GM12875 (cell line): ENCODE measurements around the gene IL18.

Experiments
- H3K4me3 ChIP-seq: one replicate; pipeline ENCODE4 v1.5.1; 2011; ENCODE audit warnings: low read depth, low read length, control low read depth
- TF ChIP-seq, protein P1 (sequence below): IDR thresholded peaks from 2 replicates; pipeline ENCODE4 v1.5.1; 2011; ENCODE audit warnings: low read depth, mild to moderate bottlenecking, control low read depth, inconsistent platforms, low read length, moderate library complexity, borderline replicate concordance; ENCODE audit not compliant: insufficient read depth

Gene IL18

DNA sequence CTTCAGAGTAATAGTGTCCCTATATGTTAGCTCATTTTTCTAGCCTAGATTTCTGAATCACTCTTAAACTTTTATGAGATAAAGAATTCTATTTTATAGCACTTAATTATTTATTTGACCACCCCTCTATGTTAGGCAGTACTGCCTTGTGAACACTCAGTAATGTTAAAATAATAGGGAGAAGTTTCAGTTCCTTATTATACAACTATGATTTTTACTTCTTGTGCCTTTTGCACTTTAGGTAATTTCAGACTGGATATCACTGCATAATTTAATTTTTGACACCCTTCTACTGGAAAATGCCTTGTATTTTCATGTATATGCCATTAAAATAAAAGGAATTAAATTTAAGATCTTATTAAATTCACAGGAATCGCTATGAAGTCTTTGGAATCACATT is 14.5 kb upstream of the IL18 start:
- H3K4me3 ChIP-seq = no peak overlapping the region
- TF ChIP-seq, protein P1, sequence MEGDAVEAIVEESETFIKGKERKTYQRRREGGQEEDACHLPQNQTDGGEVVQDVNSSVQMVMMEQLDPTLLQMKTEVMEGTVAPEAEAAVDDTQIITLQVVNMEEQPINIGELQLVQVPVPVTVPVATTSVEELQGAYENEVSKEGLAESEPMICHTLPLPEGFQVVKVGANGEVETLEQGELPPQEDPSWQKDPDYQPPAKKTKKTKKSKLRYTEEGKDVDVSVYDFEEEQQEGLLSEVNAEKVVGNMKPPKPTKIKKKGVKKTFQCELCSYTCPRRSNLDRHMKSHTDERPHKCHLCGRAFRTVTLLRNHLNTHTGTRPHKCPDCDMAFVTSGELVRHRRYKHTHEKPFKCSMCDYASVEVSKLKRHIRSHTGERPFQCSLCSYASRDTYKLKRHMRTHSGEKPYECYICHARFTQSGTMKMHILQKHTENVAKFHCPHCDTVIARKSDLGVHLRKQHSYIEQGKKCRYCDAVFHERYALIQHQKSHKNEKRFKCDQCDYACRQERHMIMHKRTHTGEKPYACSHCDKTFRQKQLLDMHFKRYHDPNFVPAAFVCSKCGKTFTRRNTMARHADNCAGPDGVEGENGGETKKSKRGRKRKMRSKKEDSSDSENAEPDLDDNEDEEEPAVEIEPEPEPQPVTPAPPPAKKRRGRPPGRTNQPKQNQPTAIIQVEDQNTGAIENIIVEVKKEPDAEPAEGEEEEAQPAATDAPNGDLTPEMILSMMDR = no peak

DNA sequence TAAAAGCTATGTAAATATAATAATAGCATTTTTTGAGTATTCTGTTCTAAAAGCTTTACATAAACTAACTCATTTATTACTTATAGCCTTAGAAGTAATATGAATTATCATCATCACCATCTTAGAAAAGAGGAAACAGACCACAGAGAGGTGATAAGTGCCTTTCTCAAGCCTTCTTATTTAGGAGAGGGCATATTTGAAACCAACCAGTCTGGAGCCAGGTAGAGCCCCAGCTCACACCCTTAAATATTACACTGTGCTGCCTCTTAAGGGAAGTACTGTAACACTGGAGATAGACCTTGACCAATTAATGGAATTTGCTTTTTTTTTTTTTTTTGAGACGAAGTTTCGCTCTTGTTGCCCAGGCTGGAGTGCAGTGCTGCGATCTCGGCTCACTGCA is 13.7 kb upstream of the IL18 start:
- TF ChIP-seq, protein P1 = no peak
- H3K4me3 ChIP-seq = no peak overlapping the region

DNA sequence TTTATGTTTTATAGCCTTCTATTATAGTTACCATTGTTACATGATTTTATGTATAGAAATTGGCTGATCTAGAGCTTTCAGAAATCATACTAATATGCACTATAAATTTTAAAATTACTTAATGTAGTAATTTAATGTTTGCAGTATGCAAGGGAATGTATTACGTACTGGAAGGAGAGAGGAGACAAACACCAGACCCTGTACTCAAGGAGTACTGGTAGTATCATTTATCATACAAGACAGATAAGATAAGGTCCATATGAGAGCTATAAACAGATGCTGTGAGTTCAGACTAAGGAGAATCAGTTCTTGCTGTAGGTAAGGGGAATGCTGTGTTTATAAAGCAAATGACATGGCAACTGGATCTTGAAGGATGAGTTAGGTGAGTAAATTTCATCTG is 12.2 kb upstream of the IL18 start:
- no peak overlapping the region for H3K4me3 ChIP-seq
- TF ChIP-seq, protein P1 = no peak

DNA sequence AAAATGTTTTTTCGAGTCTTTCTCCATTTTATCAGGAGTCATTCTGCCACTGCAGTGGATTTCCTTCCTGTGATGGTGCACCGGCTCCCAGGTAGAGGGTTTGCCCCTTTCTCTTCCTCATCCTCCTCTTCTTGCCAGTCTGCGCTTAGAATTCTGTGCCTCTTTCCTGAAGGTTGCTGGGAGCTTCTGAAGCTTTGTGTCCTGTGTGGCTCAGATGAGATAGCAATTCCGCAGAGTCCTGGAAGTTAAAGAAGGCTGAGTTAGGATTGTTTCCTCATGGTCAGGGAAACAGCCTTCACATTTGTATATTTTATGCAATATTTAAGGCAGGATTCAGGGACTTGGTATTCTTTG is 11.7 kb upstream of the IL18 start:
- no peak overlapping the region for H3K4me3 ChIP-seq
- TF ChIP-seq, protein P1 = no peak

DNA sequence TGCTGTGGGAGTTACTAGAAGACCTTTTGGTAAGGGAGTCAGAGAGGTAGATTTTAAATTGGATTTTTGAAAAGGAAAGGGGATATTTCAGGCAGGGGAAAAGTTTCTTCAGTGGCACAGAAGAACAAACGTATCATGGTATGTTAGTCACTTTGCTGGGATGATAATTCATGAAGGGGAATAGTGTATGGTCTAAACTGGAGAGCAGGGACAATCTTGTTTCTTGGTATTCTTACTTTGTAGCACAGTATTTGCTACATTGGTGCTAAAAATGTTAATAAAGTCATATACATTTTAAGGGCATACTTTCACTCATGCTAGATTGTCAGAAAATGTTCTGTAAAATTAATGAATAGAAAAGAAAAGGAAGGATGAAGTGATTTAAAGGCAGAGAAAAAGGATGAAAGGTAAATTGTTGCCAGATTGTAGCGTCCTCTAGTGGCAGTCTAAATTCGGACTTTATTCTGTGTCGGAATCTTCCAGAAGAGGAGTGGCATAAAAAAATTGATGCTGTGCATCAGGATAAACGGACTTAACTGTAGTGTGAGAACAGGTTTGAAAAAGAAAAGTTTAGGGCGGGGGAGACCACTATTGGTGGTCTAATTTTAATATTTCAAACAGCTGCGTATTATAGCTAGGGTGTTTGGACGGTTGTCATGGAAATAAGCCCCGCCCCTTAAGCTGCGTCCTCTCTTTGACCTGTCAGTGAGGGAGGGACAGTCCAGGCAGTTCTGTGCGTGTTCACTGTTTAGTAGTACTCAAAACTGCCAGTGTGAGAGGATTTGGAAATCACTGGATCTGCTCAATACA is 11.1 kb upstream of the IL18 start, which contains the start of gene BCO2:
Gene BCO2 (plus strand): TSS at position 724 of the 810 bp plus-strand sequence. CDS start 90 bp downstream, outside the sequence.
- H3K4me3 ChIP-seq = no peak within 1 kb of the TSS
- TF ChIP-seq, protein P1 = peak; percentile 57; the same call in 1 of the 2 replicates

DNA sequence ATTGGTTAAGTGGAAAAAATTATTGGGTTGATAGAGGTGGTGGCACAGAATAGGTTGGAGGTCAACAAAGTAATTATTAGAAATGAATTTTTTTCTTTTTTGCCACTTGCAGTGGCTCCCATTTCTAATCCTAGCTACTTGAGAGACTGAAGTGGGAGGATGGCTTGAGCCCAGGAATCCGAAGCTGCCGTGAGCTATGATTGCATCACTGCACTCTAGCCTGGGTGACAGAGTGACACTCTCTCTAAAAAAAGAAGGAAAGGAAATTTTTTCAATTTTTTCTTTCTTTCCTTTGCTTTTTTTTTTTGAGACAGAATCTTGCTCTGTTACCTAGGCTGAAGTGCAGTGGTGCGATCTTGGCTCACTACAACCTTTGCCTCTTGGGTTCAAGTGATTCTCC is 9.3 kb upstream of the IL18 start:
- no peak overlapping the region for H3K4me3 ChIP-seq
- TF ChIP-seq, protein P1 = no peak

DNA sequence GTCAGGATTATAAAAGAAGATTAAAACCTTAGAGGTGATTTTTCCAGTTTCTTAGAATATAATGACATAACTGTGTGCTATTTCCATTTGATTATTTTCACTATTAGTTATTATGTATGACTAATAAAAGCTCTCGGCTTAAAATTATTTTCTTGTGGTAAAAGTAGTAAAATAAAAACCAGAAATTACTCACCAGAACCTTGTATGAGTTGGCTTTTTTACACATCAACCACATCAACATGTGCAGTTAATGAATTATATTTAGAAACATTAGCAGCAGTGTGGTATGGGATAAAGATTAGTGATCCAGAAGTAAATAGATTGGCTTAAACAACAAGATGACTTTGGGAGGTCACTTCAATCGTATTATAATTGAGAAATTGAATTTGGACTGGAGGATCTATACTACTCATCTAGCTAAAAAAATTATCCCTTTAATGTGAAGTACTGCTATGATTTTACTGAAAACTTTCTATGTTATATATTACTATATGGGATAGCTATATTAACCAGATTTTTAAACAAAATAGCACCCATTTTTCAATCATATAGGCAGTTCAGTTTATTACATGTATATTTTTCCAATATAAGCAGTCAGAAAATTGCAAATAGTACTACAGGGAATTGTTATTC is 8.6 kb upstream of the IL18 start:
- no peak overlapping the region for H3K4me3 ChIP-seq
- TF ChIP-seq, protein P1 = no peak
